GM08714 (cell line): ENCODE measurements around the gene EIF4G1.

Experiments
- H3K4me3 ChIP-seq: fragments of 200-500 bp; sonication (Bioruptor generic); 2 replicates; pipeline ENCODE4 v1.5.1; 2014; ENCODE audit warnings: mild to moderate bottlenecking, low read length, inconsistent platforms
- ZNF274 ChIP-seq: IDR thresholded peaks from 2 replicates; pipeline ENCODE4 v1.6.1; 2012; ENCODE audit warnings: mild to moderate bottlenecking, low read depth, low read length

Gene EIF4G1

GRCh38 chr3:184315871-184316661, 1.7 kb downstream of the EIF4G1 start:
- peak overlapping the region; percentile 93 for H3K4me3 ChIP-seq
- TF ChIP-seq ZNF274 = no peak

GRCh38 chr3:184316792-184317191, 2.4 kb downstream of the EIF4G1 start:
- TF ChIP-seq ZNF274 = no peak
- peak overlapping the region; percentile 93; the same call in 1 of the 2 replicates for H3K4me3 ChIP-seq

- no peak overlapping the region for H3K4me3 ChIP-seq
Observed at GRCh38 chr3:184317201-184317600, 2.8 kb downstream of the EIF4G1 start.

GRCh38 chr3:184320104-184320445, 5.7 kb downstream of the EIF4G1 start:
- no peak overlapping the region for H3K4me3 ChIP-seq
- no peak for TF ChIP-seq ZNF274

More at GRCh38 chr3:184317201-184317600, 2.8 kb downstream of the EIF4G1 start:
- no peak for TF ChIP-seq ZNF274

GRCh38 chr3:184321666-184322065, 7.3 kb downstream of the EIF4G1 start:
- TF ChIP-seq ZNF274 = no peak
- H3K4me3 ChIP-seq = no peak overlapping the region

- no peak for TF ChIP-seq ZNF274
- H3K4me3 ChIP-seq = no peak overlapping the region
Observed at GRCh38 chr3:184322731-184323487, 8.5 kb downstream of the EIF4G1 start.

GRCh38 chr3:184323696-184324095, 9.3 kb downstream of the EIF4G1 start:
- TF ChIP-seq ZNF274 = no peak
- H3K4me3 ChIP-seq = no peak overlapping the region

- no peak overlapping the region for H3K4me3 ChIP-seq
- no peak for TF ChIP-seq ZNF274
Observed at GRCh38 chr3:184325269-184325668, 10.9 kb downstream of the EIF4G1 start.

- TF ChIP-seq ZNF274 = no peak
- H3K4me3 ChIP-seq = no peak overlapping the region
Observed at GRCh38 chr3:184325715-184326369, 11.4 kb downstream of the EIF4G1 start.

GRCh38 chr3:184327171-184327570, 12.8 kb downstream of the EIF4G1 start:
- TF ChIP-seq ZNF274 = no peak
- H3K4me3 ChIP-seq = no peak overlapping the region

GRCh38 chr3:184328516-184328915, 14.1 kb downstream of the EIF4G1 start:
- TF ChIP-seq ZNF274 = no peak
- no peak overlapping the region for H3K4me3 ChIP-seq

GRCh38 chr3:184332370-184333090, 18.1 kb downstream of the EIF4G1 start:
- TF ChIP-seq ZNF274 = no peak
- H3K4me3 ChIP-seq = no peak overlapping the region

- no peak overlapping the region for H3K4me3 ChIP-seq
Observed at GRCh38 chr3:184333190-184333589, 18.8 kb downstream of the EIF4G1 start.

GRCh38 chr3:184333700-184334099, 19.3 kb downstream of the EIF4G1 start:
- TF ChIP-seq ZNF274 = no peak
- H3K4me3 ChIP-seq = no peak overlapping the region

More at GRCh38 chr3:184333190-184333589, 18.8 kb downstream of the EIF4G1 start:
- TF ChIP-seq ZNF274 = no peak
